ENCODE measurements around the gene PLCG1. TPM values are rescaled to one million over a fixed set of nuclear protein-coding genes. Genes with fewer than 3 reads are reported as not detected.
A peak's percentile ranks its signal among the peaks of the same experiment; 100 is the strongest.

Gene PLCG1
- total and polyA plus RNA-seq, 9 donors = 69.4 to 118 (median 93.1) TPM

- 87% methylated on average over 4 of the region's 5 CpGs for WGBS (ENCODE audit: insufficient coverage)
- H3K4me3 ChIP-seq (ENCODE audit: low read length) = no peak overlapping the region
- no peaks in the 10 kb centered on the region for H3K27me3 ChIP-seq (ENCODE audit: control insufficient read depth, insufficient read depth, low read length)
- H3K36me3 ChIP-seq (ENCODE audit: control insufficient read depth, insufficient read depth, low read length) = peaks cover 7% of the 10 kb centered on the region
- no peak for DNase-seq
- H3K4me1 ChIP-seq (ENCODE audit: control insufficient read depth, insufficient read depth, low read length) = no peaks in the 10 kb centered on the region
- H3K9me3 ChIP-seq (replicated peaks; ENCODE audit: control insufficient read depth, low read depth, low read length) = peaks cover 36% of the 10 kb centered on the region
- no peak overlapping the region for H3K27ac ChIP-seq (ENCODE audit: low read length)
These were observed 54.5 kb downstream of the PLCG1 start for GRCh38 chr20:41191562-41192500.

DNA sequence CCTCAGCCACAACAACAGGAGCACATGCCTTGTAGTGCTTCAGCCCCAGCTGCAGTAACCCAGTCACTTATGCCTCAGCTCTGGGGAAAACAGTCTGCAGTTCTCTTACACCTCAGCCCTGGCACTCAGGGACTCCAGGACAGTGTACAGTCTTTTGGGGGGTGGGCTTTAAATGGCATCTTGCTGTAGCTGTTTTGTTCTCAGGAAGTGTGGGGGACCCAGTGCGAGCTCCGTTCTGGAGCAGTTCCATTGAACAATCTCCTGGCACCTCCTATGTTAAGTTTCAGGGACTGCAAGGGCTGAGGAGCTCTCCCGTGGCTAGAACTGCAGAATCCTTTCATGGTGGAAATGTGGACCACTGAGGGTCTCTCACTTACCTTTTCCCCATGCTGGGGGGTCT, 55.2 kb downstream of the PLCG1 start:
- Histone ChIP-seq H3K27me3 (ENCODE audit: control insufficient read depth, insufficient read depth, low read length) (no peaks in the 10 kb centered on the region), H3K4me1 (ENCODE audit: control insufficient read depth, insufficient read depth, low read length) (no peaks in the 10 kb centered on the region), H3K9me3 (replicated peaks; ENCODE audit: control insufficient read depth, low read depth, low read length) (peaks cover 36% of the 10 kb centered on the region), H3K36me3 (ENCODE audit: control insufficient read depth, insufficient read depth, low read length) (peaks cover 7% of the 10 kb centered on the region), H3K27ac (ENCODE audit: low read length) (no peak overlapping the region), H3K4me3 (ENCODE audit: low read length) (no peak overlapping the region)
- no CpG with 5 or more reads among the region's 3 CpGs for WGBS (ENCODE audit: insufficient coverage)
- DNase-seq = no peak

DNA sequence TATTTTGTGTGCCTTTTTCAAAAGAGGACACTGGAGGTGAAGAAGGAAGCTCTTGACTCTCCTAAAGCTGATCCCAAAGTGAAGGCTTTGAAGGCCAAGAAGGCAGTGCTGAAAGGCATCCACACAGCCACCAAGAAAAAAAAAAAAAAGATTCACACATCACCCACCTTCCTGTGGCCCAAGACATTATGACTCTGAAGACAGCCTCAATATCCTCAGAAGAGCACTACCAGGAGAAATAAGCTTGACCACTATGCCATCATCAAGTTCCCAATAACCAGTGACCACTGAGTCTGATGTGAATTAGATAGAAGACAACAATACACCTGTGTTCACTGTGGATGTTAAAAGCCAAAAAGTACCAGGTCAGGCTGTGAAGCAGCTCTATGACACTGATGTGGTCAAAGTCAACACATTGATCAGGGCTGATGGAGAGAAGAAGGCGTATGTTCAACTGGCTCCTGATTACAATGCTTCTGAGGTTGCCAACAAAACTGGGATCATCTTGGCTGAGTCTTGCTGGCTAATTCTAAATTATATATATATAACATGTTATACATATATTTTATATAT, 59.4 kb downstream of the PLCG1 start:
- Histone ChIP-seq H3K27ac (ENCODE audit: low read length) (no peak overlapping the region), H3K36me3 (ENCODE audit: control insufficient read depth, insufficient read depth, low read length) (peaks cover 7% of the 10 kb centered on the region), H3K27me3 (ENCODE audit: control insufficient read depth, insufficient read depth, low read length) (no peaks in the 10 kb centered on the region), H3K4me3 (ENCODE audit: low read length) (no peak overlapping the region), H3K9me3 (replicated peaks; ENCODE audit: control insufficient read depth, low read depth, low read length) (peaks cover 33% of the 10 kb centered on the region), H3K4me1 (ENCODE audit: control insufficient read depth, insufficient read depth, low read length) (no peaks in the 10 kb centered on the region)
- no peak for DNase-seq
- WGBS (ENCODE audit: insufficient coverage) = no CpG with 5 or more reads among the region's 1 CpG

DNA sequence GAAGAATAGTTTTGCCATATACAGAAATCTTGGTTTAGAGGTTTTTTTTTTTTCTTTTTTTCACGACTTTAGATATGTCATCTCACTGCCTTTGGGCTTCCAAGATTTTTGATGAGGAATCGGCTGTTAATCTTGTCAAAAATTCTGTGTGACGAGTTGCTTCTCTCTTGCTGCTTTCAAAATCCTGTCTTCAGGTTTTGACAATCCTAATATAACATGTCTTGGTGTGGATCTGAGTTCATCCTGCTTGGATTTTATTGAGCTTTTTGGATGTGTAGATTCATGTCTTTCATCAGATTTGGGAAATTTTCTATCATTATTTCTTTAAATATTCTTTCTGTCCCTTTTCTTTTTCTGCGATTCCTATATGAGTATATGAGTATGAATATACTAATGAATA, 61.1 kb downstream of the PLCG1 start:
- Histone ChIP-seq H3K4me3 (ENCODE audit: low read length) (no peak overlapping the region), H3K27me3 (ENCODE audit: control insufficient read depth, insufficient read depth, low read length) (no peaks in the 10 kb centered on the region), H3K4me1 (ENCODE audit: control insufficient read depth, insufficient read depth, low read length) (no peaks in the 10 kb centered on the region), H3K27ac (ENCODE audit: low read length) (no peak overlapping the region), H3K36me3 (ENCODE audit: control insufficient read depth, insufficient read depth, low read length) (peaks cover 2% of the 10 kb centered on the region), H3K9me3 (replicated peaks; ENCODE audit: control insufficient read depth, low read depth, low read length) (peaks cover 16% of the 10 kb centered on the region)
- WGBS (ENCODE audit: insufficient coverage) = no CpG with 5 or more reads among the region's 4 CpGs
- no peak for DNase-seq

DNA sequence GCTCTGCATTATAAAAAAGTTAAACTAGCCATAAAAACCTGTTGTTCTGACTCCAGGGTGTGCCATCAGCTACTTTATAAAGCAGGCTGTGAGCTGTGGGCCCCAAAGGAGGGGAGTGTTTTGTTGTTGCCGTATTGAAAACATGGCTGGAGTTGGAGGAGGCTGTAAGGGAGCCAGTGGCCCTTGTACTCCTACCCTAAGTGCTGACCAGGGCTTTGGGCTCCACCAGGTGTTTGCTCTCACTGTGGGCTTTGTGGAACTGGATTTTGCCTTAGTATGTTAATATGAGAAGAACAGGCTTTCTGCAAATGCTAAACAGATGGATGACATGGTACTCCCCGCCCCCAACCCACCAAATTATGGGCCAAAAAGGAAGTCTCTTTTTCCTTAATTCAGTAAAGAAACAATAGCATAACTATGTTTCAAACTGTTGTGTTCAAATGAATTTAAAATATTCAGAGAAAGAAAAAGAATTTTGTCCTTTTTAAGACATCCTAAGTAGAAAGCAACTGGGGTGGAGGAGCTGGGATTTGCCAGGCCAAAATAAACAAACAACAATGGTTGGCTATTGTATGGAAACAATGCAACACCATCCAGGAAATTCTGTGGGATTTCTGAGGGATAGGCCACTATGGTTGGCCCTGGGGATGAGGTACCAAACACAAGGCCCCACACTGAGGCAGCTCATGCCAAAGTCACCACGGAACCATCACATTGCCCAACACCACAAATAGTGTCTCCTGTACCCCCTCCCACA, 63.3 kb downstream of the PLCG1 start:
- WGBS (ENCODE audit: insufficient coverage) = 88% methylated on average over 1 of the region's 3 CpGs
- peaks cover 9% of the 10 kb centered on the region for H3K36me3 ChIP-seq (ENCODE audit: control insufficient read depth, insufficient read depth, low read length)
- no peak overlapping the region for H3K27ac ChIP-seq (ENCODE audit: low read length)
- no peak overlapping the region for H3K4me3 ChIP-seq (ENCODE audit: low read length)
- H3K4me1 ChIP-seq (ENCODE audit: control insufficient read depth, insufficient read depth, low read length) = no peaks in the 10 kb centered on the region
- peaks cover 16% of the 10 kb centered on the region for H3K9me3 ChIP-seq (replicated peaks; ENCODE audit: control insufficient read depth, low read depth, low read length)
- H3K27me3 ChIP-seq (ENCODE audit: control insufficient read depth, insufficient read depth, low read length) = no peaks in the 10 kb centered on the region
- DNase-seq = peak; percentile 27

GRCh38 chr20:41201760-41202159, 64.4 kb downstream of the PLCG1 start:
- Histone ChIP-seq H3K4me3 (ENCODE audit: low read length) (no peak overlapping the region), H3K27me3 (ENCODE audit: control insufficient read depth, insufficient read depth, low read length) (no peaks in the 10 kb centered on the region), H3K9me3 (replicated peaks; ENCODE audit: control insufficient read depth, low read depth, low read length) (peaks cover 16% of the 10 kb centered on the region), H3K27ac (ENCODE audit: low read length) (no peak overlapping the region), H3K4me1 (ENCODE audit: control insufficient read depth, insufficient read depth, low read length) (no peaks in the 10 kb centered on the region), H3K36me3 (ENCODE audit: control insufficient read depth, insufficient read depth, low read length) (peaks cover 9% of the 10 kb centered on the region)
- 90% methylated on average over 8 of the region's 8 CpGs for whole genome bisulfite sequencing (ENCODE audit: insufficient coverage)
- no peak for DNase-seq

DNA sequence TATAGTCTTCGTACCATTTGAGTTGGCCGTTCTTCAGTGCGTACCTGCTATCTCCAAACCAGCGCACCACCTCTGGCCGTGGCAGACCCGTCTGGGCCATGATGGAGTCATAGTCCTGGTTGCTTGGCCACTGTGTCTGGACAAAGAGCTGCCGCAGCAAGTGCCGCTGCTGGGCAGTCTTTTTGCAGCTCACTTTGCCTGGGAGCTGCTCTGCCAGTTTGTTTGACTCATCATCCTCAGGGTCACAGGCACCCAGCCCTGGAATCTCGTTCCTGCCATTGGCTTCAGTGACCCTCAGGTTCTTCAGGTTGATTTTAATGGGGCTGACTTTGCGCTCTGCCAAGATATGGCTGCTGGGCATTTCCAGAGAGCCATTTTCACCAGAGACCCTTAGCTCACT, 65.1 kb downstream of the PLCG1 start:
- Histone ChIP-seq H3K36me3 (ENCODE audit: control insufficient read depth, insufficient read depth, low read length) (peaks cover 9% of the 10 kb centered on the region), H3K4me3 (ENCODE audit: low read length) (no peak overlapping the region), H3K27ac (ENCODE audit: low read length) (no peak overlapping the region), H3K9me3 (replicated peaks; ENCODE audit: control insufficient read depth, low read depth, low read length) (peaks cover 16% of the 10 kb centered on the region), H3K4me1 (ENCODE audit: control insufficient read depth, insufficient read depth, low read length) (no peaks in the 10 kb centered on the region), H3K27me3 (ENCODE audit: control insufficient read depth, insufficient read depth, low read length) (no peaks in the 10 kb centered on the region)
- no peak for DNase-seq
- 96% methylated on average over 10 of the region's 10 CpGs for WGBS (ENCODE audit: insufficient coverage)

GRCh38 chr20:41203660-41204059, 66.3 kb downstream of the PLCG1 start:
- DNase-seq = no peak
- peaks cover 10% of the 10 kb centered on the region for H3K9me3 ChIP-seq (replicated peaks; ENCODE audit: control insufficient read depth, low read depth, low read length)
- peaks cover 9% of the 10 kb centered on the region for H3K36me3 ChIP-seq (ENCODE audit: control insufficient read depth, insufficient read depth, low read length)
- WGBS (ENCODE audit: insufficient coverage) = 94% methylated on average over 8 of the region's 9 CpGs
- H3K27ac ChIP-seq (ENCODE audit: low read length) = no peak overlapping the region
- no peak overlapping the region for H3K4me3 ChIP-seq (ENCODE audit: low read length)
- no peaks in the 10 kb centered on the region for H3K27me3 ChIP-seq (ENCODE audit: control insufficient read depth, insufficient read depth, low read length)
- no peaks in the 10 kb centered on the region for H3K4me1 ChIP-seq (ENCODE audit: control insufficient read depth, insufficient read depth, low read length)

GRCh38 chr20:41204304-41205265, 67.2 kb downstream of the PLCG1 start:
- Histone ChIP-seq H3K27ac (ENCODE audit: low read length) (no peak overlapping the region), H3K9me3 (replicated peaks; ENCODE audit: control insufficient read depth, low read depth, low read length) (peaks cover 4% of the 10 kb centered on the region), H3K4me1 (ENCODE audit: control insufficient read depth, insufficient read depth, low read length) (no peaks in the 10 kb centered on the region), H3K36me3 (ENCODE audit: control insufficient read depth, insufficient read depth, low read length) (peaks cover 9% of the 10 kb centered on the region), H3K4me3 (ENCODE audit: low read length) (no peak overlapping the region), H3K27me3 (ENCODE audit: control insufficient read depth, insufficient read depth, low read length) (no peaks in the 10 kb centered on the region)
- DNase-seq = no peak
- WGBS (ENCODE audit: insufficient coverage) = 97% methylated on average over 5 of the region's 8 CpGs
